ENCODE results near the gene SMIM27. TPM values are rescaled to one million over a fixed set of nuclear protein-coding genes. Genes with fewer than 3 reads are reported as not detected.

Gene SMIM27
- total RNA-seq: 1.5 and 2.7 TPM in 2 replicates

GRCh38 chr9:32552172-32552872 lies at the start of gene SMIM27, which contains the start of gene TOPORS:
TSS of gene SMIM27 (plus strand) at chr9:32552327. CDS start at chr9:32552435, 108 bp downstream.
TSS of gene TOPORS (minus strand) at chr9:32552586. CDS start at chr9:32552436, 150 bp downstream.

GRCh38 chr9:32526041-32526706 lies 26.0 kb upstream of the SMIM27 start, which contains the start of gene RIGI:
TSS of gene RIGI (minus strand) at chr9:32526196. CDS start at chr9:32526166, 30 bp downstream.

GRCh38 chr9:32572900-32573523 lies 20.9 kb downstream of the SMIM27 start, which contains the start of gene NDUFB6:
TSS of gene NDUFB6 (minus strand) at chr9:32573159. CDS start at chr9:32573060, 99 bp downstream.

Other genes starting within 250 kb of the SMIM27 start
- 121 and 127 TPM in 2 replicates for gene ACO1, start 167.7 kb upstream of the SMIM27 start, total RNA-seq
- 7.1 and 12.1 TPM in 2 replicates for gene RIGI, start 26.1 kb upstream of the SMIM27 start, total RNA-seq
- 32.8 and 33.9 TPM in 2 replicates for gene TOPORS, start 259 bp downstream of the SMIM27 start, total RNA-seq
- 32.0 and 44.2 TPM in 2 replicates for gene NDUFB6, start 20.8 kb downstream of the SMIM27 start, total RNA-seq
- not detected in 2 replicates for gene TAF1L, start 83.3 kb downstream of the SMIM27 start, total RNA-seq
- gene TMEM215, start 231.2 kb downstream of the SMIM27 start, total RNA-seq: not detected in 2 replicates